Measurements from ENCODE around the gene RNF32.
"Not testable (repeated sequence)": the region's sequence is repeated elsewhere in the genome, so short reads cannot be mapped to it uniquely, and the experiment has no call there.

The RNF32 gene

GRCh38 chr7:156614434-156615264, 25.9 kb upstream of the RNF32 start:
- no peak for DNase-seq

DNA sequence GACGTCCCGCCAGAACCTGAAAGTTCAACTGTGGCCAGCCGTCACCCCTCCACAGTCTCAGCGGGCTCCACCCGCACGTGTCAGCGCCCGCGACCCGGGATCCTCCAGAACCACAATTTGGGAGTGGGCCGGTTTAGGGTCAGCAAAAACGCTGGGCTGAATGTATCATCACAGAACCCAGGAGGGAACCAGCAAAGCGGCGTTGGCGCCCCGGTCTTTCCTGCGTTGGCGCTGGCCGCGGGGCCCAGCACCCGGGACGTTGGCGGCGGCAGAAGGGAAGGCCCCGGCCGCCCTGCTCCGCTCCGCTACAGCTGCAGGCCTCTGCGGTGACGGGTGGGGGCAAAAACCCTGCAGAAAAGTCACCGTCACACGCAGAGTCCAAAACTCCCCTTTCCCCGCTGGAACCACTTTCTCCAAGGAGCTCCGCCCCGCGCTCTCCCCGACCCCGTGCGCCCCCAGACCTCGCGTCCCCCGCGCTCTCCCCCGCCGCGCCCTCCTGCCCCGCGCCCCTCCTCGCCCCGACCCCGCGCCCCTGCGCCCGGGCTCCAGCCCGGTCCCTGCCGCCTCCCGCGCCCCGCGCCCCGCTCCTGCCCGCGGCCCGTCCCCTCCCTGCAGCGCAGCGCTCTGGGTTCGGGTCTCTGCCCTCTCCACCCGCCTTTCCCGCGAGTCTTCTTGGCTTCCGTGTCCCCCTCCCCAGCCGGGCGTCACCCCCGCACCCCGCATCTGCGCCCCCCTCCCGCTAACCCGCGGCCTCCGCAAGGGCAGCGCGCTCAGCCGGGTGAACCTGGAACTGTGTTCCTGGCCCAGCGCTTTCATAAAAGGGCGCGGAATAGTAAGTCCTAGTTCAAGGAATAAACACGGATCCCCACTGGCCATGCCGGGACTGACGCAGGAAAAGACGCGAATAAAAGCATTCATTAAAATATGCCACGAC, 24.0 kb upstream of the RNF32 start:
- no peak for DNase-seq

DNA sequence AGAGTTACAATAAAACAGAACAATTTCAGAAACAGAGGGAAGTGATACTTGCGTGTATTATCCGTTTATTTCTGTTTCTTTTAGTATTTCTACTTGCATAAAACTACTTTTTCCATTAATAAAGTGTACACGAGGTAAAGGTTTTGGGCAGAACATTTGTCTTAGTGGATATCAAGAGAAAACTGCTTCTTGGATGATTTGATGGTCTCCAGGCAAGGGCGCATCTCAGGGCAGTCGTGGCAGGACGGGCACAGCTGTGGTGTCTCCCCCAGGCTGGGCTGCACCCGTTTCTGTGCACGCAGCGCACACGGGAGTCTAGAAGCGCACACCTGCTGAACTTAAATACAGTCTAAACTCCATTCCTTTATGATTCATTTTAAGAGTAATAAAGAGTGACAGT, 23.4 kb upstream of the RNF32 start:
- no peak for DNase-seq

DNA sequence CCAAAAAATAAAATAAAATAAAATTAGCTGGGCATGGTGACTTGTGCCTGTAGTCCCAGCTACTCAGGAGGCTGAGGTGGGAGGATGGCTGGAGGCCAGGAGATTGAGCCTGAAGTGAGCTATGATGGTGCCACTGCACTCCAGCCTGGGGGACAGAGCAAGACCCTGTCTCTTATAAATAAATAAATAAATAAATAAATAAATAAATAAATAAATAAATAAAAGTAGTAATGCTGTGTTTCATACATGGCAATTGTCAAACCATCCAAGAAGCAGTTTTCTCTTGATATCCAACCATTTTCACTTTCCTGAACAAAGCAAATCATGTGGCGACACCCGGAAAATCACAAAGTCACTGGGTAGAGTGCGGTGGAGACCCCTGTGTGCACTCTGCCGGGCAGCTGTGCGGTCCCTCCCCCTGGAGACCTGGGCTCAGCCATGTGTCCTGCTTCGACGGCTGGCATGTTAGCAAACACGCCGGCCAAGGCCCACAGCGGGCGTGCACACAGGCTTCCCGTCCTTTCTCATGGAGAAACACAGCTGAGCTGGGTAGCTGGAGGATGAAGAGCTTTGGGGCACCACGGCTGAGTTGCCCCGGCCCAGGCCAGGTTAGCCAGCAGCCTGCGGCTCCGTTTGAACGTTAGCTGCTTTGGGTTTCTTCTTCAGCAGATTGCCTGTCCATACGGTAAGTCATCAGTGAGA, 22.3 kb upstream of the RNF32 start:
- DNase-seq: no peak

DNA sequence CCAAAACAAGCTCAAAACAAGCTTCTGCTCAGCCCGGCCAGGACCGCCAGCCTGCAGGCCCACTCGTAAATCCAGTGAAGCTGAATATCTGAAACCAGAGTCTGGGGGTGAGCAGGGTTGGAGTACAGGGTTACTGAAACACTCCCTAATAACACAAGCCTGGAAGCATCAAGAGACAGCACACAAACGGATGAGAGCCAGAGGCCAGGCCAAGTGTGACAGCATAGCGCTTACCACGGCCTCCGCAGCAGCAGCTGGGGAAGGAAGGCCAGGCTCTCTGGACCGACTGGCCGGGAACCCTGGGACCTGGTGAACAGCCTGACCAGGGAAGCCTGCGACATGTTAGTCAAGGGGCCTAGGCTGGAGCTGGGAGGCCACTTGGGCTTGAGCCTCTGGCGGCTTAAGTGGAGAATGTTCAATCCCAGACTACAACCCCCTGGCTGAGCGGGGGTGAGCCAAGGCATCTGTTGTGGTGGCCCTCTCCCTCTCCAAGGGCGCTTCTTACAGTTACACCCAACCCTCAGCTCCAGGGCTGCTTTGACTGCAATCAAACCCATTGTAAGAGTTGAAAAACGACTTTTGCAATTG, 21.7 kb upstream of the RNF32 start:
- DNase-seq: no peak

- DNase-seq: not testable (repeated sequence)
Measured at GRCh38 chr7:156619488-156620290, 20.9 kb upstream of the RNF32 start.

- DNase-seq: no peak
Measured at GRCh38 chr7:156620291-156620675, 20.3 kb upstream of the RNF32 start.

DNA sequence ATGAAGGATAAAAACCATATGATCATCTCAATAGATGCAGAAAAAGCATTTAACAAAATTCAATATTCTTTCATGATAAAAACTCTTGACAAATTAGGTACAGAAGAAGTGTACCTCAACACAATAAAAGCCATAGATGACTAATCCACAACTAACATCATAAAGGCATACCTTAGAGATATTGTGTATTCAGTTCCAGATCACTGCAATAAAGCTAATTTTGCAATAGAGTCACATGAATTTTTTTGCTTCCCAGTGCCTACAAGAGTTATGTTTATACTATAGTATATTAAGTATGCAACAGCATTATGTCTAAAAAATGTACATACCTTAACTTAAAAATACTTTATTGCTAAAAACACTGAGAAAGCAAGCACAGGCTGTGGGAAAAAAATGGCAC, 18.9 kb upstream of the RNF32 start:
- DNase-seq: no peak

- peak; percentile 7 for DNase-seq
Measured at GRCh38 chr7:156625580-156625979, 15.0 kb upstream of the RNF32 start.

DNA sequence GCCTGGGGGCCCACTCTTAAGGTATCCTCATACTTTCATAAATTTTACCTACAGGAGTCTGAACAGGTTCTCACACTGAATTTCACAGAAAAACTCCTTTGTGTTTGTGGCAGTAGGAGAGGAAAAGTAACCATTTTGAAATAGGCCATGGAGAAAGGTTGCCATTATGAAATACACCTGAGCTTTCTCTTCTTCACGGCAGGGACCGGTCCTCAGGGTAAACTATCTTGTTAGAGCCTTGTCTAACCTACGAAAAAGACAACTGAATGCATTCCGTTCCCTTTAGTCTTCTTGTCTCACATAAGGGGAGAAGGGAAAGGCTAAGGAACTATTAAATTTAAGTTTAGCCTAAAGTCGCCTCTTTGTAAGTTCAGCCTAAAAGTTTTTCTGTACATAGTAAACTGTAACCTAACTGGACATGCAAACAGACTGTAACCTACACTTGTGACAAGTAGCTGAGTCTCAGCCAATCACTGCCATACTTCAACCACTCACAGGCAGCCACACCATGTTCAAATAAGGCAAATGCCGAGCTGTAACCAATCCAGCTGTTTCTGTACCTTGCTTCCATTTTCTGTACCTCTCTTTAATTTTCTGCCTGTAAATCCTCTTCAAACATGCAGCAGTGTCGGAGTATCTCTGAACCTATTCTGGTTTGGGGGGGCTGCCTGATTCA, 14.2 kb upstream of the RNF32 start:
- no peak for DNase-seq

DNA sequence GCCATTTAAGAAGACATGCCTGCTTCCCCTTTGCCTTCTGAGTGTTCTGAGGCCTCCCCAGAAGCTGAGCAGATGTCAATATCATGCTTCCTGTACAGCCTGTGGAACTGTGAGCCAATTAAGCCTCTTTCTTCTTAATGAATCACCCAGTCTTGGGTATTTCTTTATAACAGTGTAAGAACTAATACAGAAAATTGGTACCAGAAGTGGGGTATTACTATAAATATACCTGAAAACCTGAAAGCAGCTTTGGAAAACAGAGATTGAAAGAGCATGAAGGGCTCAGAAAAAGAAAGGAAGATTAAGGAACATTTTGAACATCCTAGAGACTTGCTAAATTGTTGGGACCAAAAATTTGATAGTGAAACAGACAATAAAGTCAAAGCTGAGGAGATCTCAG, 12.0 kb upstream of the RNF32 start:
- DNase-seq: no peak

DNA sequence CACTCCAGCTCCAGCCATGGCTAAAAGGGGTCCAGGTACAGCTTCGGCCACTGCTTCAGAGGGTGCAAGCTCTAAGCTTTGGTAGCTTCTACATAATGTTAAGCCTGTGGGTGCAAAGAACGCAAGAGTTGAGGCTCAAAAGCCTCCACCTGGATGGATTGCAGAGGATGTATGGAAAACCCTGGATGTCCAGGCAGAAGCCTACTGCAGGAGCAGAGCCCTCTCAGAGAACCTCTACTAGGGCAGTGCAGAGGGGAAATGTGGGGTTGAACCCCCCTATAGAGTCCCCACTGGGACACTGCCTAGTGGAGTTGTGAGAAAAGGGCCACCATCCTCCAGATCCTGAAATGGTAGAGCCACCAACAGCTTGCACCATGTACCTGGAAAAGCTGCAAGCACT, 10.7 kb upstream of the RNF32 start:
- no peak for DNase-seq

- no peak for DNase-seq
Measured at GRCh38 chr7:156634117-156634516, 6.5 kb upstream of the RNF32 start.

DNA sequence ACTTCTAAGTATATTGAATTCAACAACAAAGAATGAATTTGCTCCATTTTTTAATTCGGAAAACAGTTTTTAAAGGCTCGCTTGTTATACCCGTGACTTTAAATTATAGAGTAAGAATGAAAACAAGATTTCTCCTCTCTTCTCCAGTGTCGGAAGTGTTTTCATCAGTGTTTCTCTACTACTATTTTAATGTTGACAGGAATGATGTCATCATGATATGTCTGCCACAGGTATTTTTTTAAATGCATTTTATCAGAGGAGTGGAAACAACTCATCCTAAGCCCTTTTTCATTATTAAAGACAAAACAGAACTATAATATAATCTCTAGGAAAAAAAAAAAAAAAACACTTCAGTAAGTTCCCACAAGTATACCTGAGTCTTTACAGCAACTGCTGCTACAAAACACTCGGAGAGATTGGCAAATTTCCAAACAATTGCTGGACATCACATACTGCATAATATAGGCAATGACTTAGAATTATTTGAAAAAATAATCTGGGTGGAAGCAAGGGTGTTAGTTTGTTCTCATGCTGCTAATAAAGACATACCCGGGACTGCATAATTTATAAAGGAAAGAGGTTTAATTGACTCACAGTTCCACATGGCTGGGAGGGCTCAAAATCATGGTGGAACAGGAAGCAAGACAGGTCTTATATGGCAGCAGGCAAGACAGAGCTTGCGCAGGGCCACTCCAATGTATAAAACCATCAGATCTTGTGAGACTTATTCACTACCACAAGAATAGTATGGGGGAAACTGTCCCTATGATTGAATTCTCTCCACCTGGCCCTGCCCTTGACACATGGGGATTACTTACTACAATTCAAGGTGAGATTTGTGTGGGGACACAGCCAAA, 4.8 kb upstream of the RNF32 start:
- DNase-seq: no peak

DNA sequence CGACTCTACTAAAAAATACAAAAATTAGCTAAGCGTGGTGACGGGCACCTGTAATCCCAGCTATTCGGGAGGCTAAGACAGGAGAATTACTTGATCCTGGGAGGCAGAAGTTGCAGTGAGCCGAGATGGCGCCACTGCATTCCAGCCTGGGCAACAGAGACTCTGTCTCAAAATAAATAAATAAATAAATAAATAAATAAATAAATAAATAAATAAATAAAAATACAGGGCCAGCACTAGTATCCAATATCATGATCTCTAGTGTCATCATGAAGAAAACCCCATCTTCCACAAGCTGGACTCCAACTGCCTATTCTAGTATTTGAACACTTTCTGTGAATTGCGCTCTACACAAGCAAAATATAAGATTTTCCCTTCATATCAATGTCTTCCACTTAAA, 3.5 kb upstream of the RNF32 start:
- not testable (repeated sequence) for DNase-seq

DNA sequence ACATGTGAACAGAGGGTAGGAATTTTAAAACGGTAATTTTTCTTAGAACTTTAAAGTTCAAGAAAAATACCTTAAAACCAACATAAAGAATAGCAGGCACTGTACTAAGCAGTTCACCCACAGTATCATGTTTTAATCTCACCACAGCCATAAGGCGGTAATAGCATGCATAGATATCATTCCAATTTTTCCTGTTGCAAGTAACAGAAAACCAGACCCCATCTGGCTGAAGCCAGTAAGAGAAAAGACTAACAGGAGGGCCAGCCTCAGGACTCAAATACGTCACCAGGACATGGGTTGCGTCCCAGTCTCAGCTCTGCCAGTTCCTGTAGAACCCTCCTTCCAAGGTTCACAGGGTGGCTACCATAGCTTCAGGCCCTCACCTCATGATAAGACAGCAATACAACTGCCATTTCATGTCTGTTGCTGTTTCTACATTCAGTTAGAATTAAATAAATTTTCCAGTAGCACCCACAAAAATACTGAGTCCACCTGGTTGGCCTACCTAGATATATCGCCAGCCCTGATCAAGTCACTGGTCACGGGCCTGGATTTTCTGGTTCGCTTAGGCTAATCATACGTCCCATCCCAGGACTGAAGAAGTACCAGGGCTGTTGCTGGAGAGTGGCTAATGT, 2.0 kb upstream of the RNF32 start:
- DNase-seq: no peak

DNA sequence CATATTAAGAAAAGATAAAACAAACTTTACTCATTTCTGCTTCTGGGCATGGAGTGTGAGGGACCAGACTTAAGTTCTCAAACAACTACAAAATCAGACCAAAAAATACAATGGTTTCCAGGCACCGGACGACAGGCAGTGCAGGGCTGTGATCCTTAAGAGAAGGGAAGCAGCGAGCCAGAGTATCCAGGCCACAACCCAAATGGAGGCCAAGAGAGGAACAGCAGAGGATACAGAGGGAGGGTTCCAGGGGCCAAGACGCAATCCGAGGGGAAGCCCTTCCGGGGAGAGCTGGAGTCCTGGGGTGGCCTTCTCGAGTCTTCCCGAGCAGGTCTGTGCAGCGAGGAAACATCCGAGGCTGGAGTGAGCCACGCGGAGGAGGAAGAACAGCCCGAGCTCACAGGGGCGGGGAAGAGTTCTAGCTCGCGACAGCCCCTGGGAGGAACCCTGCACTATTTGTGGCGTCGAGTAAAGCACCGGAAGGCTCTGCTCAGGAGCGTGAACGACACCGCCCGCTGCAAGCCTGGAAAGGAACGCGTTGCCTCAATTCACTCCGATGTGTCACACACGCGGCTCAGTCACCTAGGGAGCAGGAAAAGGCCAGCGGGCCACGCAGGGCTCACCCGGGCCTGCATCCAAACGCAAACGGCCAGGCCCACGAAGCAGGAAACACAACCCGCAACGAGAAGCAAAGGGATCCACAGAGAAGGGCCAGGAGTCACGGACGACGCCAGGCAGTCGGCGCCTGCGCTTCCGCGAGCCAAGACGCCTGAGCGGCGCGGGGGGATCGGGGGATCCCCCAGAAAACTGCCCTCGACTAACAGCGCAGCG, 933 bp upstream of the RNF32 start:
- no peak for DNase-seq

DNA sequence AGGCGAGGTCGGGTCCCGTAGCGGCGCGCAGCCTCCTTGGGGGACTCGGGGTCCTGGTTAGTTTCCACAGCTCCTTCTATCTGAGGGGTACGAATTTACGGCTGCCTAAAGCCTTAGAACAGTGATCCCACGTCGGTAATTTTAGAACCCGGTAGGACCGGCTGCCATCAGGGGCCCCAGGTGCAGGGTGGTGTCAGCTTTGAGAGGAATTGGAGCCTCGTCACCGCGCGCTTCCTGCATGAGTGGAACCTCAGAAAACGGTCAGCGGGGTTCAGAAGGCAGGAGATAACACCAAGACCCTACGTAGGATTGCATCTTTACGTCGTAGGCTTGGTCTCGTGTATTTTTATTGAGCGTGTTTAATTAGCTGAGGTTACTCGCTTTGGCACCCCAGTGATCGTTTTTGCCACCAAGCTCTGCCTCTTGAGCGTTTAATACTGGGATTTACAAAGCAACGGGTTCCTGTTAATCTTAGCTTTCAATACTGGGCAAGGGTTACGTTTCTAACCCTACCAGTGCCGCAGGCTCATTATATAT, 443 bp downstream of the RNF32 start:
- peak; percentile 61 for DNase-seq

Measured in CD4-positive, alpha-beta T cell treated with Interleukin-21 for 1 hour (primary cell).